ENCODE results near the gene RPL18A.

The RPL18A gene

DNA sequence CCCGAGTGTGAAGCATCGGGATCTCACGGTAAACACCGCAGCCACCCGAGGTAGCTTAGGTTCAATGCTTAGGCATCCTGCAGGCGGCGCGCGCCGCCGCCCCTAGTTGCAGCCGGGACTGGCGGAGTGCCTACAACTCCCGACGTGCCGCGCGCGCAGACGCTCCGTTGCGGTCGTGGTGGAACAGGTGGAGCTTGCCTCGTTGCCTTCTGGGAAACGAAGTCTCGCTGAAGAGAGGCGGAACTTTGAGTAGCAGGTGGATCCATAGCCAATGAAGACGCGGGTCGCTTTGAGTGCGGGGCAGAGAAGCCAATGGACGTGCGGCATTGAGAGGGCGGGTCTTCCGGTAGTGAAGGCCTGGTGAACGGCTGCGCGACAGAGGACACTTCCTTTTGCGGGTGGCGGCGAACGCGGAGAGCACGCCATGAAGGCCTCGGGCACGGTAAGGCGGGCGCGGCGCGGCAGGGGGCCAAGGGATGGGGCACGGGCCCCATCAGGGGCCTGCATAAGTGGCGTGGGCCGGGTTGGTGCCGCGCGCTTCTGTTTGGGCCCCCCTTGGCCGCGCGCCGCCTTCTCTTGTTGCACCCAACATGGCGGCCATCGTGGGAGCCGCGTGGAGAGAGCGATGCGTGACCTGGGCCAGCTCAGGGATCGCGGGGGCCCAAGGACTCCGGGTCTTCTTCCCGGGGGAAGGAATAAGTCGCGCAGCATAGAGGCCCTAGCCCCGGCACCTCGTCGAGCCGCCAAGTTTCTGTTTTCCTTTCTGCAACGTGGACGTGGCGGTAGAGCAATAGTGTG lies at the start of gene RPL18A:
Gene RPL18A (plus strand): TSS at position 378 of the 798 bp plus-strand sequence. CDS start 47 bp downstream, at position 425.
- DNase-seq (ENCODE audit: low read depth in 2 of 2): peak; percentile 94 to 98

DNA sequence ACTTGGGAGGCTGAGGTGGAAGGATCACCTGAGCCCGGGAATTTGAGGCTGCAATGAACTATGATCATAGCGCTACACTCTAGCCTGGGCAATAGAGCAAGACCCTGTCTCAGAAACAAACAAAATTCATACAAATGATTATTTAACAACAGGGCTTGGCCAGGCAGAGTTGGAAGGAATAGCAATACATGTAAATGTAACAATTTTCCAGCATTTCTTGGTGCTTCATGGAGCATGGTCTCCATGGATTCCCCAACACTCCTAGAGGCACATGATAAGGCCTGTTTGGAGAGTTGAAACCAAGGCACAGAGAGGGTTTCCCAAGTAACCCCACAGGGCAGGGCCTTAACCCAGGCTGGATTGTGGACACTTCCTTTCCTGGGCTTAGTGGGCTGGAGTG lies 48.6 kb upstream of the RPL18A start:
- DNase-seq (ENCODE audit: low read depth in 2 of 2): no peak

DNA sequence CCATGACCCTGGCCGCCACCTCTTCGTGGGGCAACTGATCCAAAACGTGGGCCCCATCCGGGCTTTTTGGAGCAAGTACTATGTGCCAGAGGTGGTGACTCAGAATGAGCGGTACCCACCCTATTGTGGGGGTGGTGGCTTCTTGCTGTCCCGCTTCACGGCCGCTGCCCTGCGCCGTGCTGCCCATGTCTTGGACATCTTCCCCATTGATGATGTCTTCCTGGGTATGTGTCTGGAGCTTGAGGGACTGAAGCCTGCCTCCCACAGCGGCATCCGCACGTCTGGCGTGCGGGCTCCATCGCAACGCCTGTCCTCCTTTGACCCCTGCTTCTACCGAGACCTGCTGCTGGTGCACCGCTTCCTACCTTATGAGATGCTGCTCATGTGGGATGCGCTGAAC lies 48.0 kb upstream of the RPL18A start:
- DNase-seq (ENCODE audit: low read depth in 2 of 2): no peak

DNA sequence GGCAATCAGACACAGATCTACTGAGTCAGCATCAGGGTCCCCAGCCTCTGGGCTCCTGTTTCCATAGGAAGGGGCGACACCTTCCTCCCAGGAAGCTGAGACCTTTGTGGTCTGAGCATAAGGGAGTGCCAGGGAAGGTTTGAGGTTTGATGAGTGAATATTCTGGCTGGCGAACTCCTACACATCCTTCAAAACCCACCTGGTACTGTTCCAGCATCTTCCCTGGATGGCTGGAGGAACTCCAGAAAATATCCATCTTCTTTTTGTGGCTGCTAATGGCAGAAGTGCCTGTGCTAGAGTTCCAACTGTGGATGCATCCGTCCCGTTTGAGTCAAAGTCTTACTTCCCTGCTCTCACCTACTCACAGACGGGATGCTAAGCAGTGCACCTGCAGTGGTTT lies 47.6 kb upstream of the RPL18A start:
- DNase-seq (ENCODE audit: low read depth in 2 of 2): no peak

DNA sequence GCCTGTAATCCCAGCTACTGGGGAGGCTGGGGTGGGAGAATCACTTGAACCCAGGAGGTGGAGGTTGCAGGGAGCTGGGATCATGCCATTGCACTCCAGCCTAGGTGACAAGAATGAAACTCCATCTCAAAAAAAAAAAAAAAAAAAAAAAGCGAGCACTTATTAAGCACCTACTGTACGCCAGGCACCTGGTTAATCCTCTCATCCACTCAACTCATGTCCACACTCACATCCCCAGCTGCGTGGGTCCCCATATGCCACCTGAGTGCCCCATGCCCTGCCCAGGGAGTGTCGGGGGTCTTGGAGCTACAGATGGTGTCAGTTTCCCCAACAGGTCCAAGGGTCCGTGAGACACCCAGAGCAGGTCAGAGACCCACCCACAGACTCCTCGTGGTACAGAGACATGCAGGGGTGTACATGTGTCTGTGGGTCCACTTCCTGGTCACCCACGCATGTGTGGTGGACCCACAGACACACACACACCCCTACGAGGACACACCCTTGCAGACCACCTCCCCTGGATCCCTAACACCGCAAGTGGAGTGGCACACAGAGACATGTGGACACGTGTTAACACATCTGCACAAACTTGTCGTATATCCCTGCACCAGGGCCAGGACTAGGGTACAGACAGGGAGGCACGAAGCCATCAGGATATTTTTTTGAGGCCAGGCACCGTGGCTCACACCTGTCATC lies 41.9 kb upstream of the RPL18A start:
- no peak for DNase-seq (ENCODE audit: low read depth in 2 of 2)

DNA sequence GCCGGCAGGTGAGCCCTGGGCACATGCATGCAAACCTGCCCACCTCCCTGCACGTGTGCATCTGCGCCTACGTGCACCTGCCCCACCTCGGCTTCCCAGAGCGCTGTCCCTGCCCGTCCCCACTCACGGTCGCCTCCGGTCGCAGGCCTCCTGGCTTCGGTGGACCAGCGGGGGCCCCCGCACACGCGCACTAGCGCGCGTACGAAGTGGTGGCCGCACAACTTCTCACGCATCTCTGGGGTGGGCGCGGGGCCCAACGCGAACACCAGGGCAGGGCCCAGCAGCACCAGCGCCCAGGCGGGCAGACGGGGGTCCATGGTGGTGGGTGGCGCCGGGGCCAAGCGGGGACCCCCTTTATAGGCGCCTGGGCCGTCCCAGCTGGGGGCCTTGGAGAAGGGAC lies 38.5 kb upstream of the RPL18A start, which contains the start of gene INSL3:
Gene INSL3 (minus strand): TSS at position 330 of the 400 bp plus-strand sequence. CDS start 13 bp downstream, at position 317.
- DNase-seq (ENCODE audit: low read depth in 2 of 2): no peak

DNA sequence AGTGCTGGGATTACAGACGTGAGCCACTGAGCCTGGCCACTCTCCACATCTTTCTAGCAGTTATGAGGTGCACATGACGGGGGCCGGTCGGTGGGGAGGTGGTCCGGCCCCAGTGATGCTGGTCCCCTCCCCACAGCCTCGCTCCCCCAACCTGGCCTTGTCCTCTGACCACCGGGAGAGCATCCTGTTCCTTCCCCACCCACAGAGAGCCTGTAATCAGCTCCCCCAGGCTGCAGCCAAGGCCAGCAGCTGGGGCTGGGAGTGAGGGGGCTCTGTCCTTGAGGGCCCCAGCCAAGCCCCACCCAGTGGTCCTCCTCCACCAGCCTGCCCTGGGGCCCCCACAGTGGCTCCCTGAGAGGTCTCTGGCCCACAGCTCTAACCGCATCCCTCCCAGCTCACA lies 35.4 kb upstream of the RPL18A start:
- no peak for DNase-seq (ENCODE audit: low read depth in 2 of 2)

DNA sequence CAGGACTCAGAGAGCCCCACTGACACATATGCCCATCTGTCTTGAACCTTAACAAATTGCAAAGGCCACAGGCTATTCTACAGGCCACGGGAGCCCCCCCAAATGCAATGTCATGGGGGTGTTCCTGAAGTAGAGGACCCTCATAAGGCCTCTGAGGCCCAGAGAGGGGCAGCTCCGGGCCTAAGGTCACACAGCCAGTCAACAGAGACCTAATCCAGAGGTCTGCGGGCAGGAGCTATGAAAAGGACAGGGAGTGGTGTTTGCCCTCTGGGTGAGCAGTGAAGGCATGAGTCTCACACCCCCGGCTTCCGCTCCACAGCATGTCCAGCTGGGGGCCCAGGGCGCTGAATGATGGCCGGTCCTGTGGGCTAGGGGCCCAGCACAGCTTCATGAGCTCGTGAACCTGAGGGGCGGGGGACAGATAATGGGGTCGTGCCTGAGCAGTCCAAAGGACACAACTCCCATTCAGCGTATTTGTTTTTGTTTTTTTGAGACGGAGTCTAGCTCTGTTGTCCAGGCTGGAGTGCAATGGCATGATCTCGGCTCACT lies 33.1 kb upstream of the RPL18A start:
- DNase-seq (ENCODE audit: low read depth in 2 of 2): no peak

DNA sequence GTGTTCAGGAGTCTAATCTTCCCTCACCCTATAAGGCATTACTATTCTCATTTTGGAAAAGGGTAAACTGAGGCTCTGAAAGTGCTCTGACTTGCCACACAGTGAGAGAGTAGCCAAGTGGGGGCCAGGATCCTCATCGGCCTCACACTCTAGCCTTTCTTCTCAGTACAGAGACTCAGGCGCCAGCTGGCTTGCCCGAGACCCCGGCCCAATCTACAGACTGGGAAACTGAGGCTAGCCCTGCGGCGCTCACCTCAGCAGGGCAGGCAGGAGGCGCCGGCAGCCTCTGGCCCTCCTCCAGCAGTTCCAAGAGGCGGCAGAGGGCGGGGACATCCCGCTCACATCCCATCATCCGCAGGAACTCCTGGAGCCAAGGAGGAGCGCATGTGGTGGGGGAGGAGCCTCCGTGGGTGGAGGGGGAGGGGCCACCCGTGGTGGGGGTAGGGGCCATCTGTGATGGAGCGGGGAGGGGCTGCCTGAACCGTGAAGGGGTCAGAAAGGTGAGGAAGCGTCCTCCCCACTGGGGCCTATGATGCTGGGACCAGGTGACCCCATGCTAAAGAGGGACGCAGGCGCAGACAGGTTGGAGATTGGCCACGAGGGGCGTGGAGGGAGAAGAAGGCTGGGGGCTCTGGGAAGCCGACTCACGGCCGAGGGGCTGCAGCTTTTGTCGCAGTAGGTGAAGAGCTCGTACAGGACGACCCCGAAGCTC lies 29.7 kb upstream of the RPL18A start:
- no peak for DNase-seq (ENCODE audit: low read depth in 2 of 2)

DNA sequence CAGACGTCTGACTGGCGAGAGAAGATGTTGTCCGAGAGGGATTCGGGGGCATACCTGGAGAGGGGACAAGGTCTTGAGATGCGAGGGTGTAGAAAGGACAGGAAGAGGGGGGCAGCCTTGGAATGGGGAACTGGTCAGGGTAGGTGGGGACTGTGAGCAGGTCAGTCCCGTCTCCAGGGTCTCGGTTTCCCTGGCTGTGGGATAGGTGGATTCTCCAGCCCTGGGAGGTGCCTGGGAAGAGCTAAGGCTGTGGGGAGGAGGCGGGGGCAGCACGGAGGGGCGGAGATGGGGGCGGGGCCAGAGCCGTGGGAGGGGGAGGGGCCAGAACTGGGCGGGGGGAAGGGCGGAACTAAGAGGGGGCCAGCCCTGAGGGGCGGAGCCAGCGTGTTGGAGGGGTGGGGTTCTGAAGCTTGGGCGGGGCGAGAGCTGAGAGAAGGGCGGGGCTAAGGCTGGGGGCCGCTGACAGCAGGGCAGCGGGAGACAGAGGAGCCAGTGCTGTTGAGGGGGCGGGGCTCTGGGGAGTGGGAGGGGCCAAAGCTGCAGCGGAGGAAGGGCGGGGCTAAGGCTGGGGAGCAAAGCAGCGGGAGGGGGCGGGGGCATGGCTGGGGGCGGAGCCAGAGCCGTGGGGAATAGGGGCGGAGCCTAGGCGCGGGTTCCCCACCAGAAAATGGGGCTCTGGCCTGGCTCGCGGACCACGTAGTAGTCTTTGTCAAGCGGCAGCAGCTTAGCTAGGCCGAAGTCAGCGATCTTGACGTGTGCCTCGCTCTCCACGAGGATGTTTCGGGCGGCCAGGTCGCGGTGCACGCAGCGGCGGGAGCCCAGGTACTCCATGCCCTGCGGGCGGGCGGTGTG lies 28.9 kb upstream of the RPL18A start:
- peak in 1 of 2 donors; percentile 34 for DNase-seq (ENCODE audit: low read depth in 2 of 2)

DNA sequence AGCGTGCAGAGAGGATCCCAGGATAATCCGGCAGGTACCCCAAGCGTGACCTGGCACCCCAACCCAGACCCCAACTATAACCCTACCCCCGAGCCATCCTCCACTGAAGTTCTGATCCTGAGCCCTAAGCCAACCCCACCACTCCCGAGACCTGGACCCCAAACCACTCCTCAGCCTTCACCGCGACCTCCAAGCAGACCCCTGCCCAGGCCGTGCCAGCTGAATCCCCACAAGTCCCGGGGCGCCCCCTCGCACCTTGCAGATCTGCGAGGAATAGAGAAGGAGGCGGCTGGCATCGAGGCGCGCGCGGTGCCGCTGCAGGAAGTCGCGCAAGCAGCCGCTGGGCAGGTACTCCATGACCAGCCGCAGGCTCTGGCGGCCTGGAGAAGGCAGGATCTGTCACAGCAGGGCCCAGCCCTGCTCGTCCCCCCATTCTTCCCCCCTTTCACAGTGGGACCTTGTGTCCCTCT lies 28.3 kb upstream of the RPL18A start:
- no peak for DNase-seq (ENCODE audit: low read depth in 2 of 2)

DNA sequence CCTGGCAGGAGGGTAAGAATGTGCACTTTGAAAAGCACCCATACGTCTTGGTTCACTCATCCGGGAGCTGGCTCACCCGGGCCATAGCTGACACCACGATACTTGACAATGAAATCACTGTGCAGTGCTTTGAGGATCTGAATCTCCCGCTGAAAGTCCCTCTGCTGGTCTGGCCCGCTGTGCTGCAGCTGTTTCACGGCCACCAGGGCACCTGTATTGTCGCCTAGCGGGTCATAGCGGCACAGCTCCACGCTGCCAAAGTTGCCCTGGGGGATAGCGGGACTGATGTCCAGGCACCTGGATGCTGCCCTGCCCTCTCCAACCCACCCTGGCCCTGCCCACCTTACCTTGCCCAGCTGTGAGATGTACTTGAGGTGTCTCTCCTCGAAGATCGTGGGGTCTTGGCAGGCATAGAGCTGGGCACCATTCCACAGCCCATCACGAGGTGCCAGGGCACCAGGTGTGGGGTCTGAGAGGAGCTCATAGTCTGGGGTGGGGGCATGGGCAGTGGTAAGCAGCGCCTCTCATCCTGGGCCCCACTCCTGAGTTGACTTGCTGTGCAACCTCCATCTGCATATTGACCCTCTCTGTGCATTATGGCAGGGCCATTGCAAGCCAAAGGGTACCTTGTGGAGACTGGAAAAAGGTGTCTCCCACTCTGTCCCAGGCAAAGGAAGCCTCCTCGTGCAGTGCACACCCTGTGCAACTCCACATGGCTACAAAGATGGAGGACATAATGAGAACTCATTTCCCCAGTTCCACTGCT lies 27.1 kb upstream of the RPL18A start:
- no peak for DNase-seq (ENCODE audit: low read depth in 2 of 2)

DNA sequence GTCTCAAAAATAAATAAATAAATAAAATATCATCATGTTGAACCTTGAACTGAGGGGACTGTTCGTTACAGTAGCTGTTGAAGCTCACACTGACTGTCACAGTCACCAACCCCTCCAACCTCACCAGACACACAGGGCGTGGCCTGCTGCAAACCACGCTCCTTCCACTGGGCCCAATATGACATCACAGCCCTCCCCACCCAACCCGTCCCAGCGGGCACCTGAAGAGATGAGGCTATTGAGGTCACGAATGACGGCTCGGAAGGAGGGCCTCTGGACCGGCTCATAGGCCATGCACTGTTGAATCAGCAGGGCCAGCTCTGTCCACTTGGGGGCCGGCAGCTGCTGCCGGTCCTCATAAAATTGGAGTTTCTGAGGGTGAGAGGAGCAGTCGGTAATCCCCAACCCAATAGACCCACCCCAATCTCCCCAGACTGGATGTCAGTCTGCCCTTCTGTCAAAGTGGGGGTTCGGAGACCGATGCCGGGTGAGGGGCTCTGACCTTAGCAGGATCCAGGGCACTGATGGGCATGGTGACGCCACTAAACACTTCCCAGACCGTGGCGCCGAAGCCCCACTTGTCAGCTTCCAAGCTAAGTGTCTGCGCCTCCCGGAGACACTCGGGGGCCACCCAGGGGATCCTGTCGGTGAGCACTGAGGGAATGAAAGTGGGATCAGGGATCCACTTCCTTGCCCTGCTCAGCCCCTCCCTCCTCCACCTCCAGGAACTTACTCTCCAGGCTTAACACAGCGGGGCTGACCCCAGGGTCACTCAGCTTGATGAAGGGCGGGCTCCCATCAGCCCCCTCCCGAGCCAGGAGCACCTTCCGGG lies 25.1 kb upstream of the RPL18A start:
- no peak for DNase-seq (ENCODE audit: low read depth in 2 of 2)

DNA sequence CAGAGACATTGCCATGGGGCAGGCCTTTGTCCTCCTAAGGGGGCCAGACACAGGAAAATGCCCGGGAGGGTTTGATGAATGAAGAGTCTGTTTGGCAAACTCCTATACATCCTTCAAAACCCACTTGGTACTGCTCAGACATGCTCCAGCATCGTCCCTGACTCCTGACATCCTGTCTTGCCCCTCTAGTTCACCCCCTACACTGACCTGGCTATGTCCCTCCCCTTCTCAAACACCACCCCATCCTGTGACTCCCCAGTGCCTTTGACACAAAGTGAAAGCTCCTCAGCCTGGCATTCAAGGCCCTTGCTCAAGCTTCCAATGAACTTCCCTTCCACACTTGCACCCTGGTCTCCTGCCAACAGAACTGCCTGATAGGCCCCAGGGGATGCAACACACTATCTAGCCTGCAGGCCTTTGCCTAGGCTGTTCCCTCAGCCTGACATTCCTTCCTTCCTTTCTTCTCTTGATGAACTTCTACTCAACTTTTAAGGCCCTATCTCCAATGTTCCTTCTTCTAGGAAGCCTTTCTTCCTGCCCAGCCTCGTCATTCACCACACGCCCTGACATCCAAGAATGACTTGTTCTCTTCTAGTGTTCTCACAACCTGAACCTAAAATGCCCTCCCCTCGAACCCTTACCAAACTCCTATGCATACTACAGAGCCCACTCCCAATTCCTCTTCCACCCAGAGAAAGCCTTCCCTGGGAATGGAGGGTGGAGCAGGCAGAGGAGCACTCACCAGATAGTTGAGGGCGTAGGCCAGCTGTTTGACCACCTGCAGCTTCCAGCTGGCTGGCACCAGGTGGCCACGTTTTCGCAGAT lies 24.3 kb upstream of the RPL18A start:
- no peak for DNase-seq (ENCODE audit: low read depth in 2 of 2)

DNA sequence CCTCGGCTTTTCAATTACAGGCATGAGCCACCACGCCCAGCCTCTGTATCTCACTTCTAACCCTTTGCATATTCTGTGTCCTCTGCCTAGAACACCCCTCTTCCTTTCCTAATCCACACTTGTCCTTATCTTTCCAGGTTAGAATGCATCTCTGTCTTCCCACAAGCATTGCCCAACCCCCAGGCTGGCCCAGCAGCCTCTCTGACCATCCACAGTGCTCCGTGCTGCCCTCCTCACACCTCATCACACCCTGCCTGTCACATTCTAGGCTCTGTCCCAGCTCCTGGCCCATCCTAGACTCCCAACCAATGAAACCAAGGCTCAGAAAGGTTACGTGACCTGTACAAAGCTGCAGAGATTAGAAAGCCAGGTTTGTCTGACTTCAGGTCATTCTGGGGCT lies 23.2 kb upstream of the RPL18A start:
- no peak for DNase-seq (ENCODE audit: low read depth in 2 of 2)

DNA sequence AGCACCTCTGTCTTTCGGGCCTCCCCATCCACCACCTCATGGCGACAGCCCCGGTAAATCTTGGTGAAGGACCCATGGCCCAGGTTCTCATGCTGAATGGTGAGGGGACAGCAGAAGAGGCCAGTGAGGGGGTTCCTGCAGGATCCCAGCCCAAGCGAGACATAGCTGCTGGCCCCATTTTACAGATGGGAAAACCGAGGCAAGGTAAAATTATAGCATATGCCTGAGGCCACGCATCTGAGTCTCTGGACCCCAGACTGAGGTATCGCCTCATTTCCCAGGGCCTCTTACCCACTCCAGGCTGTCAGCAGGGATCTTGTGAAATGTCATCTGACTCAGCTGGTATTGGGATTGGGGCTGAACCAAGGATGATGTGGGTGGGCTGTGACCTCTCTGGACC lies 21.7 kb upstream of the RPL18A start:
- no peak for DNase-seq (ENCODE audit: low read depth in 2 of 2)

DNA sequence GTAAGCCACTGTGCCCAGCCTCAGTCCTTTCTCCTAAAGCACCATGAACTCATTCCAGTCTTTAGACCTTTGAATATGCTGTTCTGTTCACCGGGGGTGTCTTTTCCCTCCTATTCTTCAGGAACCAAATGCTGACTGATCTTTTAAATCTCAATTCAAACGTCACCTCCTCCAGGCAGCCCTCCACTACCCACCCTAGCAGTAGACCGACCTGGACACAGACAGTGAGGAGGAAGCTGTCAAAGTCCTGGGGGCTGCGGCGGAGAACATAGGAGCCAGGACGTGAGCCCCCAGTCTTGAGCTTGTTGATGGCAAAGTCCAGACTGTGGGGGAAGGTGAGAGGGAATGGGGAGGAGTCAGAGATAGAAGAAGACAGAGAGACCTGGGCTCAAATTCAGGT lies 19.7 kb upstream of the RPL18A start:
- no peak for DNase-seq (ENCODE audit: low read depth in 2 of 2)

DNA sequence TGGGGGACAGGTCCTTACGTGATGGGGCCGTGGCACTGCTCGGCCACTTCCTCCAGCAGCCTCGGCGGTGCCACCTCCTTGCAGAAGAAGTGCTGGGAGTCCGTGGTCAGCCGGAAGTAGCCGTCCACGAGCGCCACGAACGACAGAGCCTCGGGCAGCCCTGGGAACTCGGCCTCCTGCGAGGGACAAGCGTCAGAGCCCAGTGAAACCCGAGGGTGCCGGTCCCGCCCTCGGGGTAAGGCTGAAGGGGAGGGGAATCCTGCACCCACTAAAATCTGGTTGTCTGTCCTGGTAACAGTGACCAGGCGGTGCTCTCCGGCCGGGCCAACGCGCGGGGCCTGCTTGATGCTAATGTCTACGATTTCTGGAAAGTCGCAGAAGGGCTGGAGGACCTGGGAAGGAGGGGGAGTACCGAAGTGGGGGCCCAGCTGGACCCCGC lies 18.3 kb upstream of the RPL18A start:
- DNase-seq (ENCODE audit: low read depth in 2 of 2): no peak

Measured in stimulated activated CD4-positive, alpha-beta T cell treated with anti-CD3 and anti-CD28 coated beads, Interleukin-1b, Interleukin-23, amount 100 ng/mL, for 4 hours (primary cell).